Measurements from ENCODE around the gene MAT2B. TPM values are rescaled to one million over a fixed set of nuclear protein-coding genes. Genes with fewer than 3 reads are reported as not detected.

Gene MAT2B
- total and polyA plus RNA-seq, 9 of the 15 experiments (the other 6 are each of a cell fraction or from before 2014, with no cell fraction given): 32.0 to 57.7 (median 43.6) TPM

- TF ChIP-seq ZNF232 (CRISPR knock-in tag; IDR thresholded peaks at IDR 0.05) (0 out of 2 replicates have a peak, but pooled peaks have one; percentile 7), TSC22D4 (tag; IDR thresholded peaks at IDR 0.05) (no peak), PHB (CRISPR knock-in tag; IDR thresholded peaks at IDR 0.05) (no peak), SP1 (CRISPR knock-in tag; IDR thresholded peaks at IDR 0.05) (no peak), U2AF2 (optimal IDR thresholded peaks at IDR 0.05; ENCODE audit: low read depth, low read length) (no peak), DPF2 (IDR thresholded peaks at IDR 0.05) (no peak), ZNF398 (CRISPR knock-in tag; IDR thresholded peaks at IDR 0.05) (no peak), ATF3 (IDR thresholded peaks at IDR 0.05) (no peak), ATF3 (CRISPR knock-in tag; conservative IDR thresholded peaks at IDR 0.05) (no peak), NFRKB (IDR thresholded peaks at IDR 0.05; ENCODE audit: low read depth) (no peak), CREB1 (IDR thresholded peaks at IDR 0.05) (no peak), CREB1 (CRISPR knock-in tag; IDR thresholded peaks at IDR 0.05) (no peak), TAF7 (tag; IDR thresholded peaks at IDR 0.05) (no peak), ZNF324 (CRISPR knock-in tag; IDR thresholded peaks at IDR 0.05) (no peak), ZBTB12 (CRISPR knock-in tag; IDR thresholded peaks at IDR 0.05) (no peak), CHD2 (IDR thresholded peaks at IDR 0.05; ENCODE audit: low read depth, low read length) (no peak), SMAD2 (IDR thresholded peaks at IDR 0.05; ENCODE audit: low read depth, low read length) (no peak), ZNF140 (CRISPR knock-in tag; IDR thresholded peaks at IDR 0.05) (no peak), HLTF (IDR thresholded peaks at IDR 0.05) (no peak), HIVEP1 (CRISPR knock-in tag; IDR thresholded peaks at IDR 0.05) (no peak), TOE1 (IDR thresholded peaks at IDR 0.05; ENCODE audit: borderline replicate concordance) (no peak), TOE1 (CRISPR knock-in tag; IDR thresholded peaks at IDR 0.05; ENCODE audit: borderline replicate concordance, low read depth) (0 out of 2 replicates have a peak, but pooled peaks have one; percentile 62), MEF2D (tag; conservative IDR thresholded peaks at IDR 0.05; ENCODE audit: low read depth) (no peak), TEAD2 (tag; IDR thresholded peaks at IDR 0.05) (no peak)
- TF ChIP-seq, protein P1, sequence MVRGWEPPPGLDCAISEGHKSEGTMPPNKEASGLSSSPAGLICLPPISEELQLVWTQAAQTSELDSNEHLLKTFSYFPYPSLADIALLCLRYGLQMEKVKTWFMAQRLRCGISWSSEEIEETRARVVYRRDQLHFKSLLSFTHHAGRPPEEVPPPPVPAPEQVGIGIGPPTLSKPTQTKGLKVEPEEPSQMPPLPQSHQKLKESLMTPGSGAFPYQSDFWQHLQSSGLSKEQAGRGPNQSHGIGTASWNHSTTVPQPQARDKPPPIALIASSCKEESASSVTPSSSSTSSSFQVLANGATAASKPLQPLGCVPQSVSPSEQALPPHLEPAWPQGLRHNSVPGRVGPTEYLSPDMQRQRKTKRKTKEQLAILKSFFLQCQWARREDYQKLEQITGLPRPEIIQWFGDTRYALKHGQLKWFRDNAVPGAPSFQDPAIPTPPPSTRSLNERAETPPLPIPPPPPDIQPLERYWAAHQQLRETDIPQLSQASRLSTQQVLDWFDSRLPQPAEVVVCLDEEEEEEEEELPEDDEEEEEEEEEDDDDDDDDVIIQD (CRISPR knock-in tag; IDR thresholded peaks at IDR 0.05): no peak
- TF ChIP-seq, protein P2, sequence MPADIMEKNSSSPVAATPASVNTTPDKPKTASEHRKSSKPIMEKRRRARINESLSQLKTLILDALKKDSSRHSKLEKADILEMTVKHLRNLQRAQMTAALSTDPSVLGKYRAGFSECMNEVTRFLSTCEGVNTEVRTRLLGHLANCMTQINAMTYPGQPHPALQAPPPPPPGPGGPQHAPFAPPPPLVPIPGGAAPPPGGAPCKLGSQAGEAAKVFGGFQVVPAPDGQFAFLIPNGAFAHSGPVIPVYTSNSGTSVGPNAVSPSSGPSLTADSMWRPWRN (IDR thresholded peaks at IDR 0.05; ENCODE audit: low read depth): no peak
Measured at GRCh38 chr5:163506095-163506457, 657 bp downstream of the MAT2B start (continued).

Data from K562 (cell line).